Cardiac fibroblast (primary cell): ENCODE results near the gene FOXD4L6.
"Not testable (repeated sequence)": the region's sequence is repeated elsewhere in the genome, so short reads cannot be mapped to it uniquely, and the experiment has no call there.

Source experiments
- DNase-seq, 2 donors: peaks; one replicate each; pipeline versions ENCODE4 v3.0.0 to v3.0.0-alpha.2; 2010; ENCODE audit warnings: low read depth in 2 of 2
- H3K4me3 ChIP-seq, 2 donors: replicated peaks in 1 of 2; 1 replicate in 1 of 2; 2 replicates in 1 of 2; pipeline ENCODE4 v1.5.1; 2011; ENCODE audit warnings: low read depth in 2 of 2, low read length in 2 of 2, mild to moderate bottlenecking in 2 of 2, moderate library complexity in 1 of 2

FOXD4L6 gene

GRCh38 chr9:41128581-41128980 lies at the start of gene FOXD4L6:
Gene FOXD4L6, minus strand, starts transcription at chr9:41128681. Its CDS starts 298 bp downstream, at chr9:41128383.
- not testable (repeated sequence) for DNase-seq, H3K4me3 ChIP-seq

- not testable (repeated sequence) for DNase-seq, H3K4me3 ChIP-seq
Observed at GRCh38 chr9:41174994-41175393, 46.5 kb upstream of the FOXD4L6 start.

DNA sequence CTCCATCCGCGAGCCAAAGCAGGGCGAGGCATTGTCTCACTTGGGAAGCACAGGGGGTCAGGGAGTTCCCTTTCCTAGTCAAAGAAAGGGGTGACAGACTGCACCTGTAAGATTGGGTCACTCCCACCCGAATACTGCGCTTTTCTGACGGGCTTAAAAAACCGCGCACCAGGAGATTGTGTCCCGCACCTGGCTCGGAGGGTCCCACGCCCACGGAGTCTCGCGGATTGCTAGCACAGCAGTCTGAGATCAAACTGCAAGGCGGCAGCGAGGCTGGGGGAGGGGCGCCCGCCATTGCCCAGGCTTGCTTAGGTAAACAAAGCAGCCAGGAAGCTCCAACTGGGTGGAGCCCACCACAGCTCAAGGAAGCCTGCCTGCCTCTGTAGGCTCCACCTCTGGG lies 21.6 kb upstream of the FOXD4L6 start:
- DNase-seq, result not testable (repeated sequence)

GRCh38 chr9:41141878-41142277 lies 13.4 kb upstream of the FOXD4L6 start:
- not testable (repeated sequence) for H3K4me3 ChIP-seq, DNase-seq

More for the DNA sequence above, 21.6 kb upstream of the FOXD4L6 start:
- H3K4me3 ChIP-seq, result not testable (repeated sequence)

- not testable (repeated sequence) for H3K4me3 ChIP-seq, DNase-seq
Observed at GRCh38 chr9:41126746-41127446, 1.6 kb downstream of the FOXD4L6 start.

DNA sequence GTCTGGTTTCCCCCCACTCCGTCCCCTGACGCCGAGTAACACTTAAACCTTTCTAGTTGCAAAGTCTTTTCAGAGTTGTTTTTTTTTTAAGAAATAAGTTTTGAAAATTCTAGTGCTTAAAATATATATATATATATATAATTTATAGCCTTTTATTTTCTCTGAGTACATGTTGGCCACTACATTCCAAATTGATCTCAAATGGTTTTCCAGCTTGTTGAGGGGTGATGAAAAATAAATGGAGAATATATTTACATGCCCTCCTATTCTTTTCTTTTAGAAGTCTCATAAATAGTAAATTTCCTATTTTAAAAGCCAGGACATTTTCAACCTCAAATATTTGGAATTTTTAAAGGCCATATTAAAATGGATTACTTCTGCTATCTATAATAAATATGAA lies 2.5 kb downstream of the FOXD4L6 start:
- not testable (repeated sequence) for DNase-seq, H3K4me3 ChIP-seq

DNA sequence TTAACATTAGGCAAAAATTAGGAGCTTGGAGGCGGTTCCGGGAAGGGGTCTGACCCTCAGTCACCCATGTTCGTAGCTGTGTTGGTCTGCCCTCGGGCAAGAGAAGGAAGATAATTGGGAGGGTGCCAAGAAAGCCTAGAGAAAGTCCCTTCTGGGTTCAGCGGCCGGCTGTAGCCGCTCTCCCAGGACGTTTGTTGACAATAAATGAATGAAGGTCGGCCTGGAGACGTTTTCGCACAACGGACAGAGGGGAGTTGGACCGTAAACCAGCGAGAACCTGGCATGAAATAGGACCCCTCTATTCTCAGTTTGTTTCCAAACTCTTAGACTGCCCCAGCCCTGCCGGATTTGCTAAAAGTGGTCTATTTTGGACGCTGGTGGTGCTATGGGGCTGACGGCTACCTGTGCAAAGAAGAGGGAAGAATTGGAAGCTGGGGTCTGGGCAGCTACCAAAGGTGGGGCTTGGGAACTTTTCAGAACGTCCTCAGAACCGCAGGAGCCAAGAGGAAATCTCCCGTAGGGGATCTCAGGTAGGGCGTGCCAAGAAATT lies 3.3 kb downstream of the FOXD4L6 start:
- DNase-seq, H3K4me3 ChIP-seq: not testable (repeated sequence)

DNA sequence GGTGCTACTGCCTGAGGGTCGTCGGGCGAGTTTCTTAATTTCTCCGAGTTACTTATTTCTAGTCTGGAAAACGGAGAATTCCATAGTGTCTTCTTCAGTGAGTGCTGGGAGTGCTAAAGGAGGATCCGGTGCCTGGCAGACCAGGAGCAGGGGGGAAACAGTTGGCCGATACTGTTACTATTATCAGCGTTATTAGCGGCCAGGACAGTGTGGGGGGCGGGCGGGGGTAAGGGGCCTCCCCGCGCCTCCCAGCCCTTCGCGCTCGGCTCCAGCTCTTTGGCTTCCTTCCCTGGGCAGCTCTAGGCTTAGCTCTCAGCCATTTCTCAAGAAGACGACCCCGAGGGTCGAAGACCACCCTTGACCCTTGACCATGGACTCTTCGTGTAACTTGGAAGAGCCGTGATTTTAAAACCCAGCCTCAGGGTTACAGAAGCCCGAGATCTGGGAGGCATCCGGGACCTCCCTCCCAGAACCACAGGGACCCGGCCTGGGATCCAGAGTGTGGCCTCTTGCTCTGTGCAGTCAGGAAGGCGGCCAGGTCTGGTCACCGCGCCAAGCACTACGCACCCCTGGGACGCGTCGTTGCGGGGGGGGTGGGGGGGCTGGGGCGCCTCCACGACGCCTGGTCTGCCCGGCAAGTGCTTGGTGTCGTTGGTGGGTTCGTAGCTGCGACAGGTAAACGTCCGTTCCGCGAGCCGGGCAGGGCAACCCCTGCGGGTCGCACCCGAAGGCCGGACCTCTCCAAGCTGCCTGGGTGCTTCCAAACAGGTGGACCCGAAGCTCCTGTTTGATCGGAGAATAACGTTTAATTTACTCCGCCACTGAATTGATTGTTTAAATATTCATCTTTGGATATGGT lies 4.0 kb downstream of the FOXD4L6 start:
- H3K4me3 ChIP-seq, DNase-seq: not testable (repeated sequence)

DNA sequence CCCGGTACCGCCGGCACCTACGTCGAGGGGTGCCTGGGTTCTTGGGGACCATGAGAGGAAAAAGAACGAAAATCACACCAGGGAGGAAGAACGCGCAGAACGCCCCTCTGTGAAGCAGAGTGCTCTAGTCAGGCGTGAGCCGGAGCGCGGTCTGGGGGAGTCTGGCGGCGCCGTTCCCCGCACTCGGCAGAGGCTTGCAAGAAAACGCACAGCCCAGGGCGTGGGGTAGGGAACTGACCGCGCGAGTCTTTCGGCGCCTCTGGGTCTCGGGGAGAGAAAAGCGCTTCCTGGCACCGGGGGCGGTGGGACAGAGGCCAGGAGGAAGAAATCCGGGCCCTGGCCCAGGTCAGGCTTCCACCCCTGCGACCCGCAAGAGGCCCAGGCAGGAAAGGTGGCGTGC lies 4.7 kb downstream of the FOXD4L6 start:
- H3K4me3 ChIP-seq, DNase-seq: not testable (repeated sequence)

DNA sequence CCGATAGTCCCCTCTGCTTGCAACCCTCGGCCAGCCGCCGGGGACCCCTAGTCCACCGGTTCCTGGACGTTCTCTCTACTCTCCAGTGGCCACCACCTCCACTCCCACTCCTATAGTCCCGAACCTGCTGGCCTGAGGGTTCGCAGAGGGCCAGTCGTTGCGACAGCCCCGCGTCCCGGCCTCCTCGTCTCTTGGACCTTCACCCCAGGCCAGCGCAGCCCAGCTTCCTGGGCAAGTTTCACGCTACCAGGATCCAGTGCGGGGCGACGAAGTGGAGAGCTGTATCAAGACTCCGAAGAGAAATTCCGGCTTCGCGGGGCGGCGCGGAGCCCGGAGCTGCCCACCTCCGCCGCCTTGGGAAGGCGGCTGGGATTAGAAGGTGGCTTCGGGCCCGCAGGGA lies 5.1 kb downstream of the FOXD4L6 start:
- not testable (repeated sequence) for H3K4me3 ChIP-seq, DNase-seq

- not testable (repeated sequence) for DNase-seq, H3K4me3 ChIP-seq
Observed at GRCh38 chr9:41120696-41121095, 7.8 kb downstream of the FOXD4L6 start.

DNA sequence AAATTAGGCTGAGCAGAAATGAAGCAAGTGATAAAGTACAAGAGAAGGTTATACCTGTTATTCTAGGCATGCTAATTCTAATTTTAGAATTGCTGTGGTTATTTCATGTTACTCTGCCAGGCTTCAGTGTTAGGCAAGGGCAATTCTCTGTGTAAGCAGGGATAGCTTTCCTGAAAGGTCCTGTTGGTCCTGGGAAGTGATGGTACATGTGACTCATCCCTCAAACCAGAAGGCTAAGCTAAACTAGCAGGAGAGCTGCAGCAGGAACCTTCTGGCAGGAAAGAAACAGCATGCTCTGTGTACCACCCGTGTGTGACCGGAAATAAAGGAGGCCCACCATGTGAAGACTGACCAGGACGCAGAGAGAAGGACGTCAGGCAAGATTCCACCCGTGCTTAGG lies 8.8 kb downstream of the FOXD4L6 start:
- not testable (repeated sequence) for DNase-seq

GRCh38 chr9:41119311-41119710 lies 9.2 kb downstream of the FOXD4L6 start:
- DNase-seq, H3K4me3 ChIP-seq: not testable (repeated sequence)

More for the DNA sequence above, 8.8 kb downstream of the FOXD4L6 start:
- not testable (repeated sequence) for H3K4me3 ChIP-seq

- H3K4me3 ChIP-seq, DNase-seq: not testable (repeated sequence)
Observed at GRCh38 chr9:41113348-41113747, 15.1 kb downstream of the FOXD4L6 start.

DNA sequence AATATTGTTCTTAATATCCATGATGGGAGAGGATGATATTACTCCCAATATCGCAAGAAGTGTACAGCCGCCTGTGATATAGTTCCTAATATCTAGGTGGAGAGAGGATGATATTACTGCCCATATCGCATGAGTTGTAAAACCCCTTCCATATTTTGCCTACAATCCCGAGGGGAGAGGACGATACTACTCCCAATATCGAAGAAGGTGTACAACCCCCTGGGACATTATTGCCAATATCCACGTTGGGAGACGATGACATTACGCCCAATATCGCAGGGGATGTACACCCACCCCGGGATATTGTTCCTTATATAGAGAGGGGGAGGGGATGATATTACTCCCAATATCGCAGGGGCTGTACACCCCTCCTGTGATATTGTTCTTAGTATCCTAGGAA lies 17.1 kb downstream of the FOXD4L6 start:
- DNase-seq, result not testable (repeated sequence)

DNA sequence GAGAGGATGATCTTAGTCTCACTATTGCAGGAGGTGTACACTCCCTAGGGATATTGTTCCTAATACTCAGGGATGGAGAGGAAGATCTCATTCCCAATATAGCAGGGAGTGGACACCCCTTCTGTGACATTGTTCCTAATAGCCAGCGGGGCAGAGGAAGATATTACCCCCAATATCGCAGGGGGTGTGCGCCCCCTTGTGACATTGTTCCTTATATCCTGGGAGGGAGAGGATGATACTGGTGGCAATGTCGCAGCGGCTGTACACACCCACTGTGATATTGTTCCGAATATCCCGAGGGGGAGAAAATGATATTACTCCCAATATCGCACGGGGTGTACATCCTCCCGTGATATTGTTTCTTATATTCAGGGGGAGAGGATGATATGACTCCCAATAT lies 17.6 kb downstream of the FOXD4L6 start:
- not testable (repeated sequence) for DNase-seq, H3K4me3 ChIP-seq

More for the DNA sequence above, 17.1 kb downstream of the FOXD4L6 start:
- H3K4me3 ChIP-seq, result not testable (repeated sequence)

GRCh38 chr9:41109253-41109652 lies 19.2 kb downstream of the FOXD4L6 start:
- not testable (repeated sequence) for DNase-seq, H3K4me3 ChIP-seq

DNA sequence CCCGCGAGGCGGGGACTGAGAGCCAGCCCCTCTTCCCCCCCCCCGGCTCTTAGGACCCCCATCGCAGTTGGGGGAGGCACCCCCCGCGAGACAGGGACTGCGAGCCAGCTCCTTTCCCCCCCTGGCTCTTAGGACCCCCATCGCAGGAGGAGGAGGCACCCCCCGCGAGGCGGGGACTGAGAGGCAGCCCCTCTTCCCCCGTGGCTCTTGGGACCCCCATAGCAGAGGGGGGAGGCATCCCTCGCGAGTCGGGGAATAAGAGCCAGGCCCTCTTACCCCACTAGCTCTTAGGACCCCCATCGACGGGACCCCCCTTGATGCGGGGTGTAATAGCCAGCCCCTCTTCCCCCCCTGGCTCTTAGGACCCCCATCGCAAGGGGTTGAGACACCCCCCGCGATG lies 19.7 kb downstream of the FOXD4L6 start:
- DNase-seq, H3K4me3 ChIP-seq: not testable (repeated sequence)
